ENCODE data around the gene SHLD1.
"Not testable (repeated sequence)": the region's sequence is repeated elsewhere in the genome, so short reads cannot be mapped to it uniquely, and the experiment has no call there.

Gene SHLD1

GRCh38 chr20:5781798-5782750, 31.9 kb downstream of the SHLD1 start:
- no peak for ATAC-seq

GRCh38 chr20:5784735-5785134, 34.5 kb downstream of the SHLD1 start:
- no peak for ATAC-seq

GRCh38 chr20:5785146-5785545, 34.9 kb downstream of the SHLD1 start:
- no peak for ATAC-seq

- ATAC-seq = no peak
Measured at GRCh38 chr20:5786930-5787795, 37.0 kb downstream of the SHLD1 start.

GRCh38 chr20:5787796-5788165, 37.6 kb downstream of the SHLD1 start:
- no peak for ATAC-seq

- ATAC-seq = peak; percentile 97 to 99
Measured at GRCh38 chr20:5788385-5788895, 38.2 kb downstream of the SHLD1 start.

- no peak for ATAC-seq
Measured at GRCh38 chr20:5789827-5790226, 39.6 kb downstream of the SHLD1 start.

- no peak for ATAC-seq
Measured at GRCh38 chr20:5793916-5794315, 43.7 kb downstream of the SHLD1 start.

GRCh38 chr20:5796331-5797040, 46.3 kb downstream of the SHLD1 start:
- ATAC-seq = no peak

- ATAC-seq = no peak
Measured at GRCh38 chr20:5797165-5797564, 47.0 kb downstream of the SHLD1 start.

GRCh38 chr20:5797843-5798462, 47.8 kb downstream of the SHLD1 start:
- ATAC-seq = peak in 1 of 2 donors; percentile 30

GRCh38 chr20:5803754-5804303, 53.6 kb downstream of the SHLD1 start:
- ATAC-seq = not testable (repeated sequence)

- ATAC-seq = no peak
Measured at GRCh38 chr20:5806457-5807263, 56.5 kb downstream of the SHLD1 start.

GRCh38 chr20:5807431-5807830, 57.2 kb downstream of the SHLD1 start:
- ATAC-seq = no peak

- ATAC-seq = no peak
Measured at GRCh38 chr20:5808901-5809300, 58.7 kb downstream of the SHLD1 start.

GRCh38 chr20:5809495-5809894, 59.3 kb downstream of the SHLD1 start:
- ATAC-seq = no peak

GRCh38 chr20:5810800-5811422, 60.7 kb downstream of the SHLD1 start:
- ATAC-seq = no peak

GRCh38 chr20:5811746-5812145, 61.5 kb downstream of the SHLD1 start:
- ATAC-seq = no peak

GRCh38 chr20:5818346-5818681, 68.1 kb downstream of the SHLD1 start:
- no peak for ATAC-seq

- no peak for ATAC-seq
Measured at GRCh38 chr20:5820738-5821137, 70.5 kb downstream of the SHLD1 start.
